Activated effector memory CD4-positive, alpha-beta T cell treated with Interleukin-2 at 50 U/mL for 16 hours (primary cell): ENCODE results near the gene KIF1A.

Experiments
- DNase-seq: peaks from one replicate; pipeline ENCODE4 v3.0.0-alpha.2; 2020

KIF1A gene

GRCh38 chr2:240817496-240818292 is 2.3 kb downstream of the KIF1A start:
- no peak for DNase-seq

- no peak for DNase-seq
These were observed 3.2 kb downstream of the KIF1A start for GRCh38 chr2:240816584-240817495.

- no peak for DNase-seq
These were observed 4.0 kb downstream of the KIF1A start for GRCh38 chr2:240815761-240816583.

- no peak for DNase-seq
These were observed 4.9 kb downstream of the KIF1A start for GRCh38 chr2:240814946-240815760.

- no peak for DNase-seq
These were observed 5.7 kb downstream of the KIF1A start for GRCh38 chr2:240814280-240814679.

GRCh38 chr2:240813231-240813921 is 6.6 kb downstream of the KIF1A start:
- DNase-seq = no peak

GRCh38 chr2:240812721-240813120 is 7.3 kb downstream of the KIF1A start:
- DNase-seq = no peak

- no peak for DNase-seq
These were observed 7.7 kb downstream of the KIF1A start for GRCh38 chr2:240812301-240812680.

GRCh38 chr2:240811346-240812300 is 8.4 kb downstream of the KIF1A start:
- no peak for DNase-seq

- no peak for DNase-seq
These were observed 9.4 kb downstream of the KIF1A start for GRCh38 chr2:240810621-240811020.

- no peak for DNase-seq
These were observed 9.8 kb downstream of the KIF1A start for GRCh38 chr2:240810199-240810598.

GRCh38 chr2:240809276-240809675 is 10.7 kb downstream of the KIF1A start:
- no peak for DNase-seq

GRCh38 chr2:240806459-240806858 is 13.6 kb downstream of the KIF1A start:
- DNase-seq = no peak

- DNase-seq = no peak
These were observed 14.0 kb downstream of the KIF1A start for GRCh38 chr2:240806006-240806405.

- no peak for DNase-seq
These were observed 16.8 kb downstream of the KIF1A start for GRCh38 chr2:240803191-240803590.

GRCh38 chr2:240799033-240799820 is 20.8 kb downstream of the KIF1A start:
- DNase-seq = no peak

GRCh38 chr2:240798327-240798905 is 21.6 kb downstream of the KIF1A start:
- DNase-seq = no peak

GRCh38 chr2:240797914-240798313 is 22.1 kb downstream of the KIF1A start:
- DNase-seq = no peak

- DNase-seq = no peak
These were observed 22.5 kb downstream of the KIF1A start for GRCh38 chr2:240797500-240797895.
